Lung (tissue), 12 donors: ENCODE measurements around the gene DOCK4. TPM values are rescaled to one million over a fixed set of nuclear protein-coding genes. Genes with fewer than 3 reads are reported as not detected.

Experiments
- ATAC-seq: fragments of 200-7000 bp; cut with Tn5 transposase; one replicate; pipeline ENCODE4 v1.9.1; 2020; ENCODE audit warnings: moderate number of reproducible peaks; ENCODE audit not compliant: insufficient read depth, low FRiP score
- DNase-seq, 3 donors: peaks; one replicate each; pipeline ENCODE4 v3.0.0-alpha.2; 2013 to 2017
- H3K27ac ChIP-seq, 2 donors: one replicate each; pipeline ENCODE4 v1.5.1; 2013; ENCODE audit warnings: mild to moderate bottlenecking in 2 of 2, moderate library complexity in 2 of 2, control low read depth in 1 of 2, inconsistent platforms in 1 of 2, low read depth in 1 of 2, low read length in 1 of 2
- H3K27me3 ChIP-seq, 3 donors: one replicate each; pipeline ENCODE4 v1.5.1; 2013; ENCODE audit warnings: low read length in 2 of 3; ENCODE audit not compliant: control insufficient read depth in 3 of 3, insufficient read depth in 3 of 3
- H3K36me3 ChIP-seq, 4 donors: one replicate each; pipeline ENCODE4 v1.5.1; 2013; ENCODE audit warnings: low read length in 4 of 4, mild to moderate bottlenecking in 1 of 4, moderate library complexity in 1 of 4; ENCODE audit not compliant: control insufficient read depth in 4 of 4, insufficient read depth in 4 of 4
- H3K4me1 ChIP-seq, 5 donors: one replicate each; pipeline ENCODE4 v1.5.1; 2013; ENCODE audit warnings: low read length in 5 of 5, mild to moderate bottlenecking in 2 of 5, moderate library complexity in 1 of 5; ENCODE audit not compliant: control insufficient read depth in 5 of 5, insufficient read depth in 5 of 5
- H3K4me3 ChIP-seq: one replicate; pipeline ENCODE4 v1.5.1; 2013; ENCODE audit warnings: mild to moderate bottlenecking, control low read depth, moderate library complexity
- H3K9ac ChIP-seq, 2 donors: one replicate each; pipeline ENCODE4 v1.5.1; 2013; ENCODE audit warnings: low read length in 2 of 2, control low read depth in 1 of 2; ENCODE audit not compliant: insufficient read depth in 1 of 2
- H3K9me3 ChIP-seq, 4 donors: one replicate each; pipeline ENCODE4 v1.5.1; 2013; ENCODE audit warnings: low read length in 3 of 4, mild to moderate bottlenecking in 1 of 4, moderate library complexity in 1 of 4; ENCODE audit not compliant: control insufficient read depth in 4 of 4, insufficient read depth in 3 of 4
- CTCF ChIP-seq: IDR thresholded peaks from 2 replicates; pipeline ENCODE4 v1.5.1; 2012; ENCODE audit warnings: mild to moderate bottlenecking; ENCODE audit errors: control extremely low read depth, extremely low read depth
- WGBS, 2 donors: extraction: QIAGEN DNeasy Blood & Tissue Kit; methylation state at CpG; one replicate each; pipeline ENCODE4 v1.1.7; 2013; 5-methylcytosine and 5-hydroxymethylcytosine counted together
- polyA plus RNA-seq, 2 donors: library from polyadenylated mRNA; stranded (reverse); fragments of 200-250 nt; gene quantifications; one replicate each; pipeline ENCODE4 v1.2.1, GENCODE V29; 2013
- total RNA-seq, 2 donors: library from RNA; depleted of rRNA in 1 of 2; stranded (reverse); fragments of >200 nt in 1 of 2; gene quantifications; one replicate each; pipeline ENCODE4 v1.2.1, GENCODE V29; 2014 to 2021
- donor health status: control.
- donor health status: control.
- donor health status: Bipolar disorder and iron deficiency.
- donor health status: healthy.
- donor health status: DM: yes; HTN: yes; CAD: no.

The DOCK4 gene
- total and polyA plus RNA-seq, 4 donors, result 18.7 to 163 (median 40.3) TPM

GRCh38 chr7:111893190-111893589 is 313.0 kb downstream of the DOCK4 start:
- H3K4me1 ChIP-seq, result peaks cover 0 to 6% (median 2%) of the 10 kb centered on the region in 5 donors
- H3K27me3 ChIP-seq, result no peaks in the 10 kb centered on the region
- no peak overlapping the region for H3K9ac ChIP-seq
- peaks cover 0 to 11% (median 5%) of the 10 kb centered on the region in 4 donors for H3K36me3 ChIP-seq
- no peak for TF ChIP-seq CTCF
- 92 to 94% methylated on average over 5 of the region's 5 CpGs for WGBS, 2 donors
- ATAC-seq (no peak), DNase-seq (no peak)
- no peaks in the 10 kb centered on the region for H3K9me3 ChIP-seq
- no peak overlapping the region for H3K4me3 ChIP-seq
- no peak overlapping the region for H3K27ac ChIP-seq

- TF ChIP-seq CTCF, result no peak
- DNase-seq (peak in 2 of 3 donors; percentile 49 to 73), ATAC-seq (no peak)
- Histone ChIP-seq H3K9me3 (no peaks in the 10 kb centered on the region), H3K4me3 (no peak overlapping the region), H3K27ac (no peak overlapping the region), H3K4me1 (peaks cover 0 to 6% (median 2%) of the 10 kb centered on the region in 5 donors), H3K9ac (no peak overlapping the region), H3K36me3 (peaks cover 0 to 9% (median 6%) of the 10 kb centered on the region in 4 donors), H3K27me3 (no peaks in the 10 kb centered on the region)
- 70 to 75% methylated on average over 3 of the region's 3 CpGs for WGBS, 2 donors
Measured at GRCh38 chr7:111892588-111892987, 313.6 kb downstream of the DOCK4 start.

GRCh38 chr7:111887734-111888133 is 318.5 kb downstream of the DOCK4 start:
- ATAC-seq (no peak), DNase-seq (peak in 1 of 3 donors; percentile 31)
- TF ChIP-seq CTCF, result no peak
- WGBS, 2 donors, result 47 to 57% methylated on average over 1 of the region's 1 CpG
- Histone ChIP-seq H3K36me3 (peaks cover 2 to 16% (median 8%) of the 10 kb centered on the region in 4 donors), H3K4me1 (peaks cover 0 to 2% (median 0%) of the 10 kb centered on the region in 5 donors), H3K9me3 (no peaks in the 10 kb centered on the region), H3K27ac (no peak overlapping the region), H3K27me3 (no peaks in the 10 kb centered on the region), H3K4me3 (no peak overlapping the region), H3K9ac (no peak overlapping the region)

- H3K27me3 ChIP-seq, result no peaks in the 10 kb centered on the region
Measured at GRCh38 chr7:111886233-111886632, 320.0 kb downstream of the DOCK4 start.

More at GRCh38 chr7:111886233-111886632, 320.0 kb downstream of the DOCK4 start:
- Histone ChIP-seq H3K4me1 (peaks cover 0 to 2% (median 0%) of the 10 kb centered on the region in 5 donors), H3K4me3 (no peak overlapping the region), H3K36me3 (peaks cover 4 to 16% (median 8%) of the 10 kb centered on the region in 4 donors), H3K9ac (no peak overlapping the region), H3K9me3 (peaks cover 0 to 5% (median under 1%) of the 10 kb centered on the region in 4 donors), H3K27ac (no peak overlapping the region)
- ATAC-seq (no peak), DNase-seq (no peak)
- 70 to 81% methylated on average over 2 of the region's 2 CpGs for WGBS, 2 donors
- TF ChIP-seq CTCF, result no peak
